Gastroesophageal sphincter (tissue), 3 donors: ENCODE results near the gene TOMM5.

Experiments
- CTCF ChIP-seq, 4 experiments: fragments of 200-600 bp in 2 of 4; fragments of 450-650 bp in 2 of 4; sonication (generic) in 1 of 4; IDR thresholded peaks; one replicate each; pipeline ENCODE4 v1.5.1; 2017 to 2019; ENCODE audit warnings: antibody characterized with exemption in 4 of 4, mild to moderate bottlenecking in 2 of 4, moderate library complexity in 2 of 4
- EP300 ChIP-seq: sonication (generic); formaldehyde crosslinking; IDR thresholded peaks from one replicate; pipeline ENCODE4 v1.6.1; 2017; ENCODE audit warnings: antibody characterized with exemption, mild to moderate bottlenecking
- POLR2AphosphoS5 ChIP-seq: sonication (generic); formaldehyde crosslinking; IDR thresholded peaks from one replicate; pipeline ENCODE4 v1.6.1; 2017; ENCODE audit warnings: antibody characterized with exemption

GRCh38 chr9:37640246-37640645 lies 47.8 kb upstream of the TOMM5 start:
- TF ChIP-seq POLR2AphosphoS5 (no peak), CTCF (IDR thresholded peaks at IDR 0.05) (no peak), EP300 (no peak)
